GM23338 (cell line): ENCODE results near the gene CPT1C. TPM values are rescaled to one million over a fixed set of nuclear protein-coding genes. Genes with fewer than 3 reads are reported as not detected.

Experiments
- ATAC-seq: fragments of 200-7000 bp; cut with Tn5 transposase; 3 replicates; pipeline ENCODE4 v1.9.1; 2020
- DNase-seq: peaks from one replicate; pipeline ENCODE4 v3.0.0-alpha.2; 2015; ENCODE audit warnings: low spot score
- H2AFZ ChIP-seq: fragments of 200-600 bp; sonication (generic); 2 replicates; pipeline ENCODE4 v1.8.0; 2016; ENCODE audit warnings: antibody characterized with exemption, mild to moderate bottlenecking, moderate library complexity
- H3F3A ChIP-seq: fragments of 200-600 bp; sonication (generic); replicated peaks from 2 replicates; pipeline ENCODE4 v1.8.0; 2017; ENCODE audit warnings: antibody characterized with exemption, mixed run types, low read depth
- H3K27ac ChIP-seq: fragments of 200-600 bp; sonication (generic); 2 replicates; pipeline ENCODE4 v1.6.1; 2016; ENCODE audit warnings: low read depth
- H3K27me3 ChIP-seq: fragments of 200-600 bp; sonication (generic); 2 replicates; pipeline ENCODE4 v1.8.0; 2016; ENCODE audit warnings: mild to moderate bottlenecking, mixed run types, moderate library complexity; ENCODE audit not compliant: insufficient read depth
- H3K36me3 ChIP-seq: fragments of 200-600 bp; sonication (generic); 2 replicates; pipeline ENCODE4 v1.8.0; 2016; ENCODE audit warnings: mild to moderate bottlenecking; ENCODE audit not compliant: insufficient read depth
- H3K4me1 ChIP-seq: fragments of 200-600 bp; sonication (generic); 2 replicates; pipeline ENCODE4 v1.8.0; 2016; ENCODE audit warnings: mild to moderate bottlenecking, moderate library complexity; ENCODE audit not compliant: insufficient read depth
- H3K4me2 ChIP-seq: fragments of 200-600 bp; sonication (generic); 2 replicates; pipeline ENCODE4 v1.7.1; 2017; ENCODE audit warnings: mixed run types
- H3K4me3 ChIP-seq: fragments of 200-600 bp; sonication (generic); 2 replicates; pipeline ENCODE4 v1.6.1; 2016; ENCODE audit warnings: mixed run types
- H3K79me2 ChIP-seq: fragments of 200-600 bp; sonication (generic); replicated peaks from 2 replicates; pipeline ENCODE4 v1.8.0; 2017; ENCODE audit warnings: mild to moderate bottlenecking; ENCODE audit not compliant: insufficient read depth
- H3K9me2 ChIP-seq: fragments of 200-600 bp; sonication (generic); 2 replicates; pipeline ENCODE4 v1.8.0; 2017; ENCODE audit not compliant: insufficient read depth
- H4K20me1 ChIP-seq: fragments of 200-600 bp; sonication (generic); replicated peaks from 2 replicates; pipeline ENCODE4 v1.8.0; 2017; ENCODE audit warnings: mild to moderate bottlenecking; ENCODE audit not compliant: insufficient read depth
- H3K27ac Mint-ChIP-seq: 2 replicates; pipeline ENCODE4 v1.8.0; 2020; ENCODE audit warnings: inconsistent platforms, mild to moderate bottlenecking, moderate library complexity, mixed read lengths
- H3K27me3 Mint-ChIP-seq: 3 replicates; pipeline ENCODE4 v1.8.0; 2022; ENCODE audit warnings: low read depth, mild to moderate bottlenecking, moderate library complexity, mixed read lengths, inconsistent platforms; ENCODE audit not compliant: insufficient read depth, poor library complexity
- H3K36me3 Mint-ChIP-seq: 3 replicates; pipeline ENCODE4 v1.8.0; 2021; ENCODE audit warnings: low read depth, mild to moderate bottlenecking, inconsistent platforms, moderate library complexity, mixed read lengths
- H3K4me1 Mint-ChIP-seq: 3 replicates; pipeline ENCODE4 v1.8.0; 2020; ENCODE audit warnings: mild to moderate bottlenecking, inconsistent platforms, mixed read lengths
- H3K4me3 Mint-ChIP-seq: 3 replicates; pipeline ENCODE4 v1.8.0; 2021; ENCODE audit warnings: moderate library complexity, mild to moderate bottlenecking, inconsistent platforms, mixed read lengths
- H3K9me3 Mint-ChIP-seq: 3 replicates; pipeline ENCODE4 v1.8.0; 2020; ENCODE audit warnings: moderate library complexity, mild to moderate bottlenecking, inconsistent platforms, mixed read lengths
- CREB1 ChIP-seq: fragments of 250-450 bp; sonication (Bioruptor Pico); IDR thresholded peaks from 2 replicates; pipeline ENCODE4 v1.5.0; 2020; ENCODE audit warnings: low read depth, mild to moderate bottlenecking, moderate library complexity
- EZH2 ChIP-seq: fragments of 200-600 bp; sonication (generic); IDR thresholded peaks from one replicate; pipeline ENCODE4 v1.8.0; 2017; ENCODE audit warnings: antibody characterized with exemption, mild to moderate bottlenecking, low read depth; ENCODE audit not compliant: unreplicated experiment
- EZH2phosphoT487 ChIP-seq: fragments of 200-600 bp; sonication (generic); IDR thresholded peaks from one replicate; pipeline ENCODE4 v1.8.1; 2018; ENCODE audit warnings: antibody characterized with exemption; ENCODE audit not compliant: unreplicated experiment
- JUNB ChIP-seq: IDR thresholded peaks from one replicate; pipeline ENCODE4 v1.6.1; 2016; ENCODE audit warnings: antibody characterized with exemption; ENCODE audit not compliant: unreplicated experiment
- NANOG ChIP-seq: IDR thresholded peaks from 2 replicates; pipeline ENCODE4 v1.6.1; 2016; ENCODE audit warnings: antibody characterized with exemption, borderline replicate concordance
- POLR2AphosphoS5 ChIP-seq: IDR thresholded peaks from 2 replicates; pipeline ENCODE4 v1.6.1; 2016; ENCODE audit warnings: antibody characterized with exemption, low read depth
- REST ChIP-seq: IDR thresholded peaks from one replicate; pipeline ENCODE4 v1.6.1; 2018; ENCODE audit warnings: antibody characterized with exemption; ENCODE audit not compliant: unreplicated experiment
- STAT1 ChIP-seq: IDR thresholded peaks from one replicate; pipeline ENCODE4 v1.6.1; 2016; ENCODE audit warnings: antibody characterized with exemption; ENCODE audit not compliant: unreplicated experiment
- ZNF114 ChIP-seq: fragments of 250-450 bp; sonication (Bioruptor Pico); IDR thresholded peaks from 2 replicates; pipeline ENCODE4 v1.5.0; 2020; ENCODE audit warnings: mild to moderate bottlenecking, moderate library complexity
- ZNF331 ChIP-seq: fragments of 250-450 bp; sonication (Bioruptor Pico); IDR thresholded peaks from 2 replicates; pipeline ENCODE4 v1.5.0; 2020; ENCODE audit warnings: low read depth, mild to moderate bottlenecking, moderate library complexity
- ZNF462 ChIP-seq: fragments of 250-450 bp; sonication (Bioruptor Pico); IDR thresholded peaks from 2 replicates; pipeline ENCODE4 v1.5.0; 2020; ENCODE audit warnings: mild to moderate bottlenecking, moderate library complexity
- polyA plus RNA-seq: library from polyadenylated mRNA; unstranded; fragments of >200 nt; fragmentation: Nextera tagmentation; extraction: Ambion mirVana; gene quantifications from 2 replicates; pipeline ENCODE4 v1.2.1, GENCODE V29; 2016
- total RNA-seq: library from RNA; depleted of rRNA; stranded (reverse); fragments of >200 nt; shearing (Covaris generic); gene quantifications from 2 replicates; pipeline ENCODE4 v1.2.3, GENCODE V29; 2014
- TF ChIP-seq, protein P1 (sequence below): IDR thresholded peaks from 2 replicates; pipeline ENCODE4 v1.6.1; 2016; ENCODE audit warnings: antibody characterized with exemption
- TF ChIP-seq, protein P2 (sequence below), 2 experiments: fragments of 200-600 bp in 1 of 2; sonication (generic) in 1 of 2; conservative IDR thresholded peaks; 2 replicates each; pipeline versions ENCODE4 v1.5.1 to v1.6.1; 2016 to 2017; ENCODE audit warnings: antibody characterized with exemption in 2 of 2, low read depth in 2 of 2, mild to moderate bottlenecking in 2 of 2, moderate library complexity in 1 of 2

The CPT1C gene
- total and polyA plus RNA-seq, 2 experiments from 2014 or later, result 63.4 to 77.3 TPM

DNA sequence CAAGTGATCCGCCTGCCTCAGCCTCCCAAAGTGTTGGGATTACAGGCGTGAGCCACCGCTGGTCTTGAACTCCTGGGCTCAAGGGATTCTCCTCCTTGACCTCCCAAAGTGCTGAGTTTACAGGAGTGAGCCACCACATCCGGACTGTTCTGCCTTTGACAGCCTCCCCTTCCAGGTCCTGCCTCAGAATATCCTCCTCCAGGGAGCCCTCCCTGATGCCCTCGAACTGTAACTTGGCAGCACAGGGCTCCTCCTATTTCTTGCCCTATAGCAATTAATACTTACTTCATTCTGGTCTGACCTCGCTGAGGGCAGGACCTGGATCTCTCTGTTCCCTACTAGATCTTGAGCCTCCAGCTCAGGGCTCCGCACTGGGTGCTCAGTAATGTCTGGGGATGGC is 5.9 kb downstream of the CPT1C start:
- Histone ChIP-seq H4K20me1 (peaks cover 6% of the 10 kb centered on the region; the same call in 1 of the 2 replicates), H3K4me1 (peaks cover 6% of the 10 kb centered on the region; the same call in 1 of the 2 replicates), H3K4me2 (no peak overlapping the region), H3K9me2 (no peaks in the 10 kb centered on the region), H2AFZ (no peak overlapping the region), H3K36me3 (peaks cover 3% of the 10 kb centered on the region; the same call in 1 of the 2 replicates), H3K79me2 (peaks cover 6% of the 10 kb centered on the region), H3K4me3 (no peak overlapping the region), H3K27ac (no peak overlapping the region), H3F3A (0 out of 2 replicates have a peak, but pooled peaks cover 7% of the 10 kb centered on the region), H3K27me3 (no peaks in the 10 kb centered on the region)
- Mint-ChIP-seq H3K4me3 (no peak overlapping the region), H3K27ac (no peak overlapping the region), H3K27me3 (peaks cover 10% of the 10 kb centered on the region), H3K9me3 (no peaks in the 10 kb centered on the region), H3K4me1 (peaks cover 7% of the 10 kb centered on the region), H3K36me3 (peaks cover 36% of the 10 kb centered on the region)
- ATAC-seq, result no peak
- DNase-seq, result no peak
- TF ChIP-seq EZH2phosphoT487 (no peak), NANOG (no peak), ZNF462 (no peak), ZNF114 (CRISPR knock-in tag) (no peak), CREB1 (no peak), EZH2 (no peak), ZNF331 (no peak), JUNB (no peak), REST (no peak), STAT1 (no peak), POLR2AphosphoS5 (no peak)
- TF ChIP-seq, protein P1, sequence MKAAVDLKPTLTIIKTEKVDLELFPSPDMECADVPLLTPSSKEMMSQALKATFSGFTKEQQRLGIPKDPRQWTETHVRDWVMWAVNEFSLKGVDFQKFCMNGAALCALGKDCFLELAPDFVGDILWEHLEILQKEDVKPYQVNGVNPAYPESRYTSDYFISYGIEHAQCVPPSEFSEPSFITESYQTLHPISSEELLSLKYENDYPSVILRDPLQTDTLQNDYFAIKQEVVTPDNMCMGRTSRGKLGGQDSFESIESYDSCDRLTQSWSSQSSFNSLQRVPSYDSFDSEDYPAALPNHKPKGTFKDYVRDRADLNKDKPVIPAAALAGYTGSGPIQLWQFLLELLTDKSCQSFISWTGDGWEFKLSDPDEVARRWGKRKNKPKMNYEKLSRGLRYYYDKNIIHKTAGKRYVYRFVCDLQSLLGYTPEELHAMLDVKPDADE, result no peak
- TF ChIP-seq, protein P2, sequence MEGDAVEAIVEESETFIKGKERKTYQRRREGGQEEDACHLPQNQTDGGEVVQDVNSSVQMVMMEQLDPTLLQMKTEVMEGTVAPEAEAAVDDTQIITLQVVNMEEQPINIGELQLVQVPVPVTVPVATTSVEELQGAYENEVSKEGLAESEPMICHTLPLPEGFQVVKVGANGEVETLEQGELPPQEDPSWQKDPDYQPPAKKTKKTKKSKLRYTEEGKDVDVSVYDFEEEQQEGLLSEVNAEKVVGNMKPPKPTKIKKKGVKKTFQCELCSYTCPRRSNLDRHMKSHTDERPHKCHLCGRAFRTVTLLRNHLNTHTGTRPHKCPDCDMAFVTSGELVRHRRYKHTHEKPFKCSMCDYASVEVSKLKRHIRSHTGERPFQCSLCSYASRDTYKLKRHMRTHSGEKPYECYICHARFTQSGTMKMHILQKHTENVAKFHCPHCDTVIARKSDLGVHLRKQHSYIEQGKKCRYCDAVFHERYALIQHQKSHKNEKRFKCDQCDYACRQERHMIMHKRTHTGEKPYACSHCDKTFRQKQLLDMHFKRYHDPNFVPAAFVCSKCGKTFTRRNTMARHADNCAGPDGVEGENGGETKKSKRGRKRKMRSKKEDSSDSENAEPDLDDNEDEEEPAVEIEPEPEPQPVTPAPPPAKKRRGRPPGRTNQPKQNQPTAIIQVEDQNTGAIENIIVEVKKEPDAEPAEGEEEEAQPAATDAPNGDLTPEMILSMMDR (conservative IDR thresholded peaks at IDR 0.05; ENCODE audit: low read depth in 2 of 2), result no peak
